Stimulated activated CD8-positive, alpha-beta memory T cell treated with anti-CD3 and anti-CD28 coated beads, Interleukin-2, amount 100 ng/mL, for 1 hour (primary cell): ENCODE data around the gene ZNF317.
"Not testable (repeated sequence)": the region's sequence is repeated elsewhere in the genome, so short reads cannot be mapped to it uniquely, and the experiment has no call there.

ENCODE experiments used
- DNase-seq, 2 donors: peaks; one replicate each; pipeline ENCODE4 v3.0.0-alpha.2; 2020; ENCODE audit warnings: low read depth in 2 of 2

The ZNF317 gene

GRCh38 chr19:9175326-9175725 is 35.1 kb downstream of the ZNF317 start:
- no peak for DNase-seq

GRCh38 chr19:9178901-9179300 is 38.7 kb downstream of the ZNF317 start, which contains the start of gene OR7D2:
Gene OR7D2 (plus strand): TSS chr19:9178979. CDS start chr19:9185782, 6,803 bp downstream.
- no peak for DNase-seq

DNA sequence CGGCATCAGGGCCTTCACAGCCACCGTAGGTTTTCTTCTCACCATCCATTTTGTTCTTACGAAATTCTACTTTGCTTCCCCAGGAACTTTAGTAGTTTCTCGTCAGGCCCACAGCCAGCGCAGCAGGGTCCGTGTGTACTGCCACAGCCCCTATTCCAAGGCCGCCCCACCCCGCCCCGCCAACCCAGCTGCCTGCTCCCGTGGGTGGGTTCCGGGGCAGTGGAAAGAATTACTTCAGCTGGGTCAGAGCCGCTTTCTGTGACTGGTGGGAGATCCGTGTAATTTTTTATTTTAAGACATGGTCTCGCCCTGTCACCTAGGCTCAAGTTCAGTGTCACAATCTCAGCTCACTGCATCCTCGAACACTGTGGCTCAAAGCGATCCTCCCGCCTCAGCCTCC is 42.8 kb downstream of the ZNF317 start:
- DNase-seq: no peak

GRCh38 chr19:9187191-9187590 is 47.0 kb downstream of the ZNF317 start:
- DNase-seq: no peak

DNA sequence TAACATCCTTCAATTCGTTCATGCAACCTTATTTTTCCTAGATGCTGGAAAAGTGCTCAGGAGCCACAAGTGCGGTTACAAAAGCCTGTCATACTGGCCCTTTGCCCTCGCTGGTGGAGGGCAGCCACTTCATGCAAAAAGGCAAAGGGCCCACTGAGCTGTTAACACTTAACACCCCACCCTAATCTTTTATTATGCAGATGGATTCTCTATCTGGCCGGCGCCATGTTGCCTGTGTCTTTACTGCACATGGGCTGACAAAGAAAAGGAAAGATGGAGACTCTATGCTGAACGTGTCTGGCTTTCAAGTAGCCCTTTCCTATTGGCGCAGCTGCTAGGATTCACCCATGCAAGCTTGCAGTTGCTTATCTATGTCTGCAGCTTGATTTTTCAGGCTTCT is 49.3 kb downstream of the ZNF317 start:
- no peak for DNase-seq

DNA sequence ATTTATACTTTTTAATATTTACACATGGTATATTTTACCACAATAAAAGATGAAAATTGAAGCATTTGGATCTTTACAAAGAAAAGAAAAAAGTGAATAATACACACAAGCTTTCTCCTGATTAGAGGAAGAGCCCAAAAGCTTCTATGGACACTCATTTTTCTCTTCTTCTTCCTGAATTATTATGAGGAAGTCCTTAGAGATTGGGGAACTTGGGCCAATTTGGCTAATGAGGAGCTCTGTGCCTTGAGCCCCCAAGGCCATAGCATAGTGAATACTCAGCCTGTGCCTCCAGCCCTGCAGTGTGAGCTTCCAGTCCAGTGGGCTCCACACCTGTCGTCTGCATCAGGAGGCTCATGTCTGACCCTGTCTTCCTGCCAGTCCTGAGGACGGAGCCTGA is 57.8 kb downstream of the ZNF317 start:
- not testable (repeated sequence) for DNase-seq

DNA sequence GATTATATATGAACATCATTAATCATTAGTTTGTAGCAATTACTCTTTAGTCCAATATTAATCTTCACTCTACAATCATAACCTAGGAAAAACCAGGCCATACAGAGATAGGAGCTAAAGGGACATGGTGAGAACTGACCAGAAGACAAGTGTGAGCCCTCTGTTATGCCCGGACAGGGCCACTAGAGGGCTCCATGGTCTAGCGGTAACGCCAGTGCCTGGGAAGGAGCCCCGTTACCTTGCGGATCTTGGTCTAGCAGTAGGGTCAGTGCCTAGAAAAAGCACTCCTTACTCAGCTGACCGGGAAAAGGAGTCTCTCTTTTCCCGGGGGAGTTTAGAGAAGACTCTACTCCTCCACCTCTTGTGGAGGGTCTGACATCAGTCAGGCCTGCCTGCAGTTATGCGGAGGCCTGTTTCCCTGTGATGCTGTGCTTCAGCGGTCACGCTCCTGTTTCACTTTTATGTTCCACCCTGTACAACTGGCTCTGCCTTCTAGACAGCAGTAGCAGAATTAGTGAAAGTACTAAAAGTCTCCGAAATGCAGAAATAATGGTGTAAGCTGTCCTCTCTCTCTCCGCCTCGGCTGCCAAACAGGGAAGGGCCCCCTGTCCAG is 65.4 kb downstream of the ZNF317 start:
- DNase-seq: peak; percentile 24 to 43
